ENCODE results near the gene MUTYH. TPM values are rescaled to one million over a fixed set of nuclear protein-coding genes. Genes with fewer than 3 reads are reported as not detected.
"Not testable (repeated sequence)": the region's sequence is repeated elsewhere in the genome, so short reads cannot be mapped to it uniquely, and the experiment has no call there.

MUTYH gene
- total RNA-seq, 1 donor from 2014 or later = 6.1 TPM

DNA sequence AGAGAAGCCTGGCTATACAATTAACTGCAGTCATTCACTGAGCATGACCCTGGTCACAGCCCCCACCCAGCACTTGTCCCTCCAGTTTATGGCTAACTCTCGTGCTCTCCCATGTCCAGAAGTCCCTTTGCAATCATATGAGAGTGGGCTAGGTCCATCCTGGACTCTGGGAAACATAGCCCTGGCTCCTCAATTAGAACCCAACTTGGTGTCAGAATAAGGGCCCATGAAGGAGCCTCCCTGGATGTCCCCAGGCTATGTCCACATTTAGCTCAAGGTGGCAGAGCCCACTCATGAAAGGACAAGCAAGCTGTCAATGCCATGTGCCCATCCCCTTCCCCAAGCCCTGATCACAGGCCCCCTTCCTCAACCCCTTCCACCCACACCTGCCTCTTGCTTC lies 40.9 kb downstream of the MUTYH start:
- ATAC-seq (ENCODE audit: poor library complexity) = no peak
- intact Hi-C loops (cut with DNase I) = no loop called here
- no peak for DNase-seq

DNA sequence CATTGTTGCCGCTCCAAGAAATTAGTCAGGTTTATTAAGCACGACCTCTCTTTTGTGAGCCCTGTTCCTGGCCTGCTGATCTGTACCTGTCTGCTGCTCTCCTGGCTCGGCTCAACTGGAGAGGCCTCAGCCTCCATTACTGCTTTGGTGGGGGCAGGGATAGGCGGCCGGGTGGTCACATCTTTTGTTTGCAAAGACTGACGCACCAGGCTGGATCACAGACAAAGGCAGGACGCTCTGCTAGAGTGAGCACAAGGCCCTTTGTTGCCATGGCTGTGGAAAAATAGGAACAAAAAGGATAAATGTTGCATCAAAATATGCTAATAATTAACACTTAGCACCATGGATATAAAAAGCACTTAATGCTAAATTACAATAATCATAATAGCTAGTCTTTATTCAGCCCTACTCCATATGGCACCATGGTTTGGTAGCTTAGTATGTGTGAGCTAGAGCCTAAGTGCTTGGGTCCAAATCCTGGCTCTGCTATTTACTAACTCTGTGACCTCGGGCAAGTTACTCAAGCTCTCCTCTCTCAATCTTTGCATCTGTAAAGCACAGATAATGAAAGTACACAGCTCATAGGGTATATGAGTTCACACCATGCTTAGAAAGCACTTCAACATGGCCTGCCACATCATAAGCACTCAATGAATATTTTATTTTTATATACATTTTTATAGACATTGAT lies 42.4 kb downstream of the MUTYH start:
- DNase-seq (no peak), ATAC-seq (ENCODE audit: poor library complexity) (no peak)

GRCh38 chr1:45291716-45292115 lies 48.5 kb downstream of the MUTYH start:
- DNase-seq = no peak
- ATAC-seq (ENCODE audit: poor library complexity) = no peak
- intact Hi-C loops (cut with DNase I) = no loop called here

More for the DNA sequence above, 42.4 kb downstream of the MUTYH start:
- intact Hi-C loops (cut with DNase I) = no loop called here

- intact Hi-C loops (cut with DNase I) = not testable (repeated sequence)
Observed at GRCh38 chr1:45291002-45291401, 49.2 kb downstream of the MUTYH start.

GRCh38 chr1:45286521-45286920 lies 53.7 kb downstream of the MUTYH start:
- intact Hi-C loops (cut with DNase I); DNase-seq; ATAC-seq (ENCODE audit: poor library complexity): not testable (repeated sequence)

More at GRCh38 chr1:45291002-45291401, 49.2 kb downstream of the MUTYH start:
- not testable (repeated sequence) for DNase-seq; ATAC-seq (ENCODE audit: poor library complexity)

GRCh38 chr1:45284858-45285257 lies 55.4 kb downstream of the MUTYH start:
- ATAC-seq (ENCODE audit: poor library complexity); DNase-seq; intact Hi-C loops (cut with DNase I): not testable (repeated sequence)

DNA sequence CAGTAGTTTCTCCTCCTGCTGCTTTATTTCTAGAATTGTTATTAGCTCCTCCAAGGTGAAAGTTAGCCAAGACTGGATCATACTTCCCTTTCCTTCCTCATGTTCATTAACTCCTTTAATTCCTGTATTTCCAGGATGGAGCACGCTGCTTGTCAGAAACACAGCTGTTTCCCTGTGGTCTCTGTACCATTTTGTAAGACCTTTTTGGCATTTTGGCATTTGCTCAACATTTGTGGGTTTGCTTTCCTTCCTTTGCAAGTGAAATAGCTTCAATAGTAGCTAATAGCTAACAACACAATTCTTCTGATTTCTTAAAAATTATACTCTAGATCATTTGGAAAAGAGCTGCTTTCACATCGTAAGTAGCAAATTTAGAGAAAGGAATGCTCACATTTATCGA lies 57.9 kb downstream of the MUTYH start:
- ATAC-seq (ENCODE audit: poor library complexity) (no peak), DNase-seq (no peak)
- intact Hi-C loops (cut with DNase I) = no loop called here

Other genes with a start within 250 kb of the MUTYH start
- gene ZSWIM5, start 133.8 kb downstream of the MUTYH start, total RNA-seq = 0.81 TPM
- not detected for gene HPDL, start 13.5 kb downstream of the MUTYH start, total RNA-seq
- 2.9 TPM for gene TOE1, start 270 bp downstream of the MUTYH start, total RNA-seq
- gene TESK2, start 150.7 kb upstream of the MUTYH start, total RNA-seq = 1.5 TPM
- gene CCDC163, start 159.6 kb upstream of the MUTYH start, total RNA-seq = 0.38 TPM
- gene MMACHC, start 159.9 kb upstream of the MUTYH start, total RNA-seq = 19.1 TPM
- gene PRDX1, start 181.4 kb upstream of the MUTYH start, total RNA-seq = 319 TPM
- gene AKR1A1, start 210.4 kb upstream of the MUTYH start, total RNA-seq = 43.3 TPM
- gene NASP, start 243.6 kb upstream of the MUTYH start, total RNA-seq = 28.7 TPM